HuH-7 (cell line): Measurements from ENCODE around the gene SPNS1.
"Not testable (repeated sequence)": the region's sequence is repeated elsewhere in the genome, so short reads cannot be mapped to it uniquely, and the experiment has no call there.

ENCODE experiments used
- DNase-seq: peaks from one replicate; pipeline ENCODE4 v3.0.0; 2011; ENCODE audit warnings: low spot score

Gene SPNS1

GRCh38 chr16:28958836-28959235, 15.7 kb upstream of the SPNS1 start:
- no peak for DNase-seq

- no peak for DNase-seq
These were observed 10.5 kb upstream of the SPNS1 start for GRCh38 chr16:28964072-28964471.

- no peak for DNase-seq
These were observed 10.1 kb upstream of the SPNS1 start for GRCh38 chr16:28964496-28964895.

- DNase-seq: no peak
These were observed 7.4 kb upstream of the SPNS1 start for GRCh38 chr16:28967156-28967555.

GRCh38 chr16:28969696-28970095, 4.9 kb upstream of the SPNS1 start:
- not testable (repeated sequence) for DNase-seq

GRCh38 chr16:28974007-28974436, 556 bp upstream of the SPNS1 start:
- peak; percentile 79 for DNase-seq

- no peak for DNase-seq
These were observed 601 bp downstream of the SPNS1 start for GRCh38 chr16:28975158-28975599.

- DNase-seq: peak; percentile 78
These were observed 3.4 kb downstream of the SPNS1 start for GRCh38 chr16:28977703-28978662.

GRCh38 chr16:28980330-28980729, 5.8 kb downstream of the SPNS1 start:
- not testable (repeated sequence) for DNase-seq

GRCh38 chr16:28980929-28981328, 6.4 kb downstream of the SPNS1 start:
- DNase-seq: no peak

GRCh38 chr16:28981517-28981916, 6.9 kb downstream of the SPNS1 start:
- DNase-seq: no peak

GRCh38 chr16:28982418-28982817, 7.8 kb downstream of the SPNS1 start:
- DNase-seq: no peak

GRCh38 chr16:28982949-28983348, 8.4 kb downstream of the SPNS1 start:
- DNase-seq: no peak

GRCh38 chr16:28983644-28984043, 9.1 kb downstream of the SPNS1 start:
- no peak for DNase-seq

- DNase-seq: no peak
These were observed 9.5 kb downstream of the SPNS1 start for GRCh38 chr16:28984091-28984490.

GRCh38 chr16:28984619-28985135, 10.1 kb downstream of the SPNS1 start, which contains the start of gene LAT:
Gene LAT (plus strand): TSS chr16:28985052. CDS start chr16:28985418, 366 bp downstream.
- DNase-seq: no peak

GRCh38 chr16:28985211-28986041, 10.8 kb downstream of the SPNS1 start:
- DNase-seq: no peak

- DNase-seq: no peak
These were observed 11.5 kb downstream of the SPNS1 start for GRCh38 chr16:28986046-28986445.

- DNase-seq: no peak
These were observed 11.9 kb downstream of the SPNS1 start for GRCh38 chr16:28986492-28986891.

- DNase-seq: no peak
These were observed 12.7 kb downstream of the SPNS1 start for GRCh38 chr16:28987170-28987853.

- no peak for DNase-seq
These were observed 14.8 kb downstream of the SPNS1 start for GRCh38 chr16:28989363-28989762.
